Neural crest cell (in vitro differentiated cells): ENCODE results near the gene OSBPL7. TPM values are rescaled to one million over a fixed set of nuclear protein-coding genes. Genes with fewer than 3 reads are reported as not detected.

Source experiments
- DNase-seq: peaks from one replicate; pipeline ENCODE4 v3.0.0; 2021; ENCODE audit warnings: low read depth, mixed read lengths, low spot score
- H3K27ac Mint-ChIP-seq: one replicate; pipeline ENCODE4 v1.8.0; 2021; ENCODE audit warnings: mild to moderate bottlenecking, mixed read lengths; ENCODE audit not compliant: unreplicated experiment
- H3K27me3 Mint-ChIP-seq: 2 replicates; pipeline ENCODE4 v1.8.0; 2021; ENCODE audit warnings: low read depth, mild to moderate bottlenecking, mixed read lengths
- H3K36me3 Mint-ChIP-seq: 2 replicates; pipeline ENCODE4 v1.8.0; 2021; ENCODE audit warnings: low read depth, mild to moderate bottlenecking, mixed read lengths
- H3K4me1 Mint-ChIP-seq: 2 replicates; pipeline ENCODE4 v1.8.0; 2021; ENCODE audit warnings: mixed read lengths
- H3K4me3 Mint-ChIP-seq: one replicate; pipeline ENCODE4 v1.8.0; 2021; ENCODE audit warnings: mild to moderate bottlenecking, mixed read lengths
- H3K9me3 Mint-ChIP-seq: 2 replicates; pipeline ENCODE4 v1.8.0; 2021; ENCODE audit warnings: mixed read lengths
- CTCF ChIP-seq: fragments of 200-600 bp; sonication (generic); conservative IDR thresholded peaks from 2 replicates; pipeline ENCODE4 v1.5.0; 2021; ENCODE audit warnings: antibody characterized with exemption, mild to moderate bottlenecking
- total RNA-seq: library from RNA; stranded (reverse); gene quantifications from 2 replicates; pipeline ENCODE4 v1.2.1, GENCODE V29; 2021

Gene OSBPL7
- total RNA-seq, 1 donor from 2014 or later: 14.3 TPM

GRCh38 chr17:47845716-47846075 is 24.1 kb upstream of the OSBPL7 start:
- H3K36me3 Mint-ChIP-seq: no peaks in the 10 kb centered on the region
- H3K27me3 Mint-ChIP-seq: peaks cover 78% of the 10 kb centered on the region
- no peak overlapping the region for H3K27ac Mint-ChIP-seq
- H3K4me1 Mint-ChIP-seq: peaks cover 24% of the 10 kb centered on the region
- no peak overlapping the region for H3K4me3 Mint-ChIP-seq
- TF ChIP-seq CTCF: no peak
- no peak for DNase-seq
- H3K9me3 Mint-ChIP-seq: no peaks in the 10 kb centered on the region

- Mint-ChIP-seq H3K27ac (no peak overlapping the region), H3K36me3 (no peaks in the 10 kb centered on the region), H3K9me3 (no peaks in the 10 kb centered on the region), H3K4me3 (peak overlapping the region; percentile 6), H3K4me1 (peaks cover 27% of the 10 kb centered on the region), H3K27me3 (peaks cover 72% of the 10 kb centered on the region)
- DNase-seq: no peak
- TF ChIP-seq CTCF: peak; percentile 55
Observed at GRCh38 chr17:47844814-47845715, 23.5 kb upstream of the OSBPL7 start.

- Mint-ChIP-seq H3K4me1 (peaks cover 35% of the 10 kb centered on the region), H3K9me3 (no peaks in the 10 kb centered on the region), H3K4me3 (no peak overlapping the region), H3K27me3 (peaks cover 63% of the 10 kb centered on the region), H3K27ac (no peak overlapping the region), H3K36me3 (no peaks in the 10 kb centered on the region)
- no peak for DNase-seq
- no peak for TF ChIP-seq CTCF
Observed at GRCh38 chr17:47844227-47844626, 22.6 kb upstream of the OSBPL7 start.

GRCh38 chr17:47843391-47843730 is 21.8 kb upstream of the OSBPL7 start:
- H3K27me3 Mint-ChIP-seq: peaks cover 55% of the 10 kb centered on the region
- no peak for DNase-seq
- H3K27ac Mint-ChIP-seq: no peak overlapping the region
- no peak for TF ChIP-seq CTCF
- peak overlapping the region; percentile 77 for H3K4me3 Mint-ChIP-seq
- H3K4me1 Mint-ChIP-seq: peaks cover 35% of the 10 kb centered on the region
- H3K9me3 Mint-ChIP-seq: no peaks in the 10 kb centered on the region
- no peaks in the 10 kb centered on the region for H3K36me3 Mint-ChIP-seq

- Mint-ChIP-seq H3K27me3 (peaks cover 38% of the 10 kb centered on the region), H3K4me3 (peak overlapping the region; percentile 96), H3K9me3 (no peaks in the 10 kb centered on the region), H3K27ac (no peak overlapping the region), H3K36me3 (no peaks in the 10 kb centered on the region), H3K4me1 (peaks cover 31% of the 10 kb centered on the region)
- DNase-seq: no peak
- TF ChIP-seq CTCF: peak; percentile 44
Observed at GRCh38 chr17:47841488-47842291, 20.1 kb upstream of the OSBPL7 start.
